Liver (tissue), 9 donors: Measurements from ENCODE around the gene ERGIC1. TPM values are rescaled to one million over a fixed set of nuclear protein-coding genes. Genes with fewer than 3 reads are reported as not detected.

ENCODE experiments used
- DNase-seq: peaks from one replicate; pipeline ENCODE4 v3.0.0-alpha.2; 2017; ENCODE audit warnings: low spot score
- H3K27ac ChIP-seq, 2 donors: one replicate each; pipeline ENCODE4 v1.7.0; 2013; ENCODE audit warnings: inconsistent platforms in 2 of 2, low read length in 2 of 2, control low read depth in 1 of 2, low read depth in 1 of 2, mild to moderate bottlenecking in 1 of 2
- H3K27me3 ChIP-seq, 4 donors: one replicate each; pipeline versions ENCODE4 v1.6.1 to v1.7.0; 2013; ENCODE audit warnings: low read length in 3 of 4, inconsistent platforms in 1 of 4, mild to moderate bottlenecking in 1 of 4, moderate library complexity in 1 of 4; ENCODE audit not compliant: control insufficient read depth in 4 of 4, insufficient read depth in 4 of 4
- H3K36me3 ChIP-seq, 4 donors: one replicate each; pipeline versions ENCODE4 v1.6.1 to v1.7.0; 2013; ENCODE audit warnings: low read length in 3 of 4, mild to moderate bottlenecking in 3 of 4, low read depth in 1 of 4, moderate library complexity in 1 of 4; ENCODE audit not compliant: control insufficient read depth in 4 of 4, insufficient read depth in 3 of 4
- H3K4me1 ChIP-seq, 4 donors: one replicate each; pipeline versions ENCODE4 v1.6.1 to v1.7.0; 2013; ENCODE audit warnings: low read length in 3 of 4, mild to moderate bottlenecking in 3 of 4, moderate library complexity in 1 of 4; ENCODE audit not compliant: control insufficient read depth in 4 of 4, insufficient read depth in 4 of 4
- H3K4me3 ChIP-seq, 3 donors: one replicate each; pipeline versions ENCODE4 v1.6.1 to v1.7.0; 2013; ENCODE audit warnings: low read length in 3 of 3, control low read depth in 1 of 3, low read depth in 1 of 3, mild to moderate bottlenecking in 1 of 3
- H3K9ac ChIP-seq, 2 donors: one replicate each; pipeline ENCODE4 v1.7.0; 2013; ENCODE audit warnings: low read length in 2 of 2, mild to moderate bottlenecking in 2 of 2, moderate library complexity in 2 of 2, control low read depth in 1 of 2, low read depth in 1 of 2
- H3K9me3 ChIP-seq, 4 donors: one replicate each; pipeline versions ENCODE4 v1.6.1 to v1.7.0; 2013; ENCODE audit warnings: low read length in 3 of 4; ENCODE audit not compliant: control insufficient read depth in 4 of 4
- ATF3 ChIP-seq: IDR thresholded peaks from 2 replicates; pipeline ENCODE4 v1.6.1; 2016; ENCODE audit warnings: antibody characterized with exemption
- EGR1 ChIP-seq, 2 donors: IDR thresholded peaks; 2 replicates each; pipeline ENCODE4 v1.6.1; 2016 to 2018; ENCODE audit warnings: antibody characterized with exemption in 2 of 2, low read depth in 2 of 2
- FOXA1 ChIP-seq: IDR thresholded peaks from 2 replicates; pipeline ENCODE4 v1.6.1; 2016; ENCODE audit warnings: antibody characterized with exemption
- FOXA2 ChIP-seq: IDR thresholded peaks from 2 replicates; pipeline ENCODE4 v1.6.1; 2016; ENCODE audit warnings: antibody characterized with exemption
- GABPA ChIP-seq, 2 donors: IDR thresholded peaks in 1 of 2; conservative IDR thresholded peaks in 1 of 2; 2 replicates each; pipeline ENCODE4 v1.6.1; 2016; ENCODE audit warnings: antibody characterized with exemption in 2 of 2, mild to moderate bottlenecking in 1 of 2, moderate library complexity in 1 of 2
- HNF4A ChIP-seq, 2 donors: conservative IDR thresholded peaks; 2 replicates each; pipeline ENCODE4 v1.6.1; 2016; ENCODE audit warnings: antibody characterized with exemption in 2 of 2, mild to moderate bottlenecking in 2 of 2
- HNF4G ChIP-seq: IDR thresholded peaks from 2 replicates; pipeline ENCODE4 v1.6.1; 2016; ENCODE audit warnings: antibody characterized with exemption
- JUND ChIP-seq, 2 donors: IDR thresholded peaks; 2 replicates each; pipeline ENCODE4 v1.6.1; 2016; ENCODE audit warnings: antibody characterized with exemption in 2 of 2
- NR2F2 ChIP-seq: IDR thresholded peaks from 2 replicates; pipeline ENCODE4 v1.6.1; 2016; ENCODE audit warnings: antibody characterized with exemption
- RXRA ChIP-seq, 2 donors: IDR thresholded peaks; 2 replicates each; pipeline ENCODE4 v1.6.1; 2017 to 2018; ENCODE audit warnings: antibody characterized with exemption in 2 of 2, mild to moderate bottlenecking in 1 of 2
- SP1 ChIP-seq: IDR thresholded peaks from 2 replicates; pipeline ENCODE4 v1.6.1; 2018; ENCODE audit warnings: antibody characterized with exemption, mild to moderate bottlenecking
- YY1 ChIP-seq: IDR thresholded peaks from 2 replicates; pipeline ENCODE4 v1.6.1; 2016; ENCODE audit warnings: antibody characterized with exemption, mild to moderate bottlenecking
- ZBTB33 ChIP-seq: IDR thresholded peaks from 2 replicates; pipeline ENCODE4 v1.6.1; 2016; ENCODE audit warnings: antibody characterized with exemption
- WGBS: extraction: QIAGEN DNeasy Blood & Tissue Kit; methylation state at CpG from one replicate; pipeline ENCODE4 v1.1.7; 2013; 5-methylcytosine and 5-hydroxymethylcytosine counted together
- polyA plus RNA-seq, 2 donors: library from polyadenylated mRNA; stranded (reverse) in 1 of 2; unstranded in 1 of 2; fragments of 200-250 nt in 1 of 2; fragments of >200 nt in 1 of 2; fragmentation: Nextera tagmentation in 1 of 2; extraction: Ambion mirVana in 1 of 2; gene quantifications; one replicate each; pipeline versions ENCODE4 v1.2.1 to v1.2.3, GENCODE V29; 2013 to 2015
- total RNA-seq, 2 donors: library from RNA; depleted of rRNA; stranded (reverse); fragments of >200 nt; gene quantifications; one replicate each; pipeline ENCODE4 v1.2.3, GENCODE V29; 2014
- TF ChIP-seq, protein P1 (sequence below): IDR thresholded peaks from 2 replicates; pipeline ENCODE4 v1.6.1; 2016; ENCODE audit warnings: antibody characterized with exemption, mild to moderate bottlenecking
- TF ChIP-seq, protein P2 (sequence below): fragments of 150-350 bp; IDR thresholded peaks from 2 replicates; pipeline ENCODE4 v1.5.1; 2017; ENCODE audit warnings: improper control_type of control experiment, low read depth, low read length; ENCODE audit not compliant: missing input control
- TF ChIP-seq, protein P3 (sequence below): IDR thresholded peaks from 2 replicates; pipeline ENCODE4 v1.6.1; 2016; ENCODE audit warnings: antibody characterized with exemption
- donor health status: healthy.
- donor health status: healthy.
- donor health status: healthy.
- donor health status: healthy.
- donor health status: healthy.

ERGIC1 gene
- total and polyA plus RNA-seq, 4 donors = 45.4 to 155 (median 101) TPM

DNA sequence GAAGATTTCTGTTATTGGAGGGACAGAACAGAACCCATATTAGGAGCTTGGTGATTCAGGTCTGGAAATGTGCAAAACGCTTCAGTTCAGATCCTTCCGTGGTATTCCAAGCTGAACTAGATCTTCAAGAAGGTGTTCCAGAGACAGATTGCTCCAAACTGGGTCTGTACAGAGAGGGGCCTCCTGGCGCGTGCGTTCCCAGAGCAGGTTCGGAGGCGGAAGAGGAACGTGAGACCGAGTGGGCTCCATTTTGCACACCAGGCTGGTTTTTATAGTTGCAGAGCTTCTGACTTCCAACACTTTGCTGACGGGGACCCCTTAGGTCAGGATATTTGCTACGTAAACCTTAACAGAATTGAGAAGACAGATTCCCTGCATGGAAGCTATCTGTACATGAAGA, 108.5 kb downstream of the ERGIC1 start:
- TF ChIP-seq GABPA (IDR thresholded peaks at IDR 0.05 in 1 of 2, conservative IDR thresholded peaks at IDR 0.05 in 1 of 2) (no peak), SP1 (no peak), FOXA1 (no peak), HNF4G (no peak), FOXA2 (no peak), RXRA (IDR thresholded peaks at IDR 0.05) (no peak), EGR1 (IDR thresholded peaks at IDR 0.05; ENCODE audit: low read depth in 2 of 2) (no peak), NR2F2 (no peak), ATF3 (no peak), YY1 (no peak), JUND (IDR thresholded peaks at IDR 0.05) (no peak), HNF4A (conservative IDR thresholded peaks at IDR 0.05) (no peak)
- TF ChIP-seq, protein P1, sequence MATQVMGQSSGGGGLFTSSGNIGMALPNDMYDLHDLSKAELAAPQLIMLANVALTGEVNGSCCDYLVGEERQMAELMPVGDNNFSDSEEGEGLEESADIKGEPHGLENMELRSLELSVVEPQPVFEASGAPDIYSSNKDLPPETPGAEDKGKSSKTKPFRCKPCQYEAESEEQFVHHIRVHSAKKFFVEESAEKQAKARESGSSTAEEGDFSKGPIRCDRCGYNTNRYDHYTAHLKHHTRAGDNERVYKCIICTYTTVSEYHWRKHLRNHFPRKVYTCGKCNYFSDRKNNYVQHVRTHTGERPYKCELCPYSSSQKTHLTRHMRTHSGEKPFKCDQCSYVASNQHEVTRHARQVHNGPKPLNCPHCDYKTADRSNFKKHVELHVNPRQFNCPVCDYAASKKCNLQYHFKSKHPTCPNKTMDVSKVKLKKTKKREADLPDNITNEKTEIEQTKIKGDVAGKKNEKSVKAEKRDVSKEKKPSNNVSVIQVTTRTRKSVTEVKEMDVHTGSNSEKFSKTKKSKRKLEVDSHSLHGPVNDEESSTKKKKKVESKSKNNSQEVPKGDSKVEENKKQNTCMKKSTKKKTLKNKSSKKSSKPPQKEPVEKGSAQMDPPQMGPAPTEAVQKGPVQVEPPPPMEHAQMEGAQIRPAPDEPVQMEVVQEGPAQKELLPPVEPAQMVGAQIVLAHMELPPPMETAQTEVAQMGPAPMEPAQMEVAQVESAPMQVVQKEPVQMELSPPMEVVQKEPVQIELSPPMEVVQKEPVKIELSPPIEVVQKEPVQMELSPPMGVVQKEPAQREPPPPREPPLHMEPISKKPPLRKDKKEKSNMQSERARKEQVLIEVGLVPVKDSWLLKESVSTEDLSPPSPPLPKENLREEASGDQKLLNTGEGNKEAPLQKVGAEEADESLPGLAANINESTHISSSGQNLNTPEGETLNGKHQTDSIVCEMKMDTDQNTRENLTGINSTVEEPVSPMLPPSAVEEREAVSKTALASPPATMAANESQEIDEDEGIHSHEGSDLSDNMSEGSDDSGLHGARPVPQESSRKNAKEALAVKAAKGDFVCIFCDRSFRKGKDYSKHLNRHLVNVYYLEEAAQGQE = no peak
- TF ChIP-seq, protein P2, sequence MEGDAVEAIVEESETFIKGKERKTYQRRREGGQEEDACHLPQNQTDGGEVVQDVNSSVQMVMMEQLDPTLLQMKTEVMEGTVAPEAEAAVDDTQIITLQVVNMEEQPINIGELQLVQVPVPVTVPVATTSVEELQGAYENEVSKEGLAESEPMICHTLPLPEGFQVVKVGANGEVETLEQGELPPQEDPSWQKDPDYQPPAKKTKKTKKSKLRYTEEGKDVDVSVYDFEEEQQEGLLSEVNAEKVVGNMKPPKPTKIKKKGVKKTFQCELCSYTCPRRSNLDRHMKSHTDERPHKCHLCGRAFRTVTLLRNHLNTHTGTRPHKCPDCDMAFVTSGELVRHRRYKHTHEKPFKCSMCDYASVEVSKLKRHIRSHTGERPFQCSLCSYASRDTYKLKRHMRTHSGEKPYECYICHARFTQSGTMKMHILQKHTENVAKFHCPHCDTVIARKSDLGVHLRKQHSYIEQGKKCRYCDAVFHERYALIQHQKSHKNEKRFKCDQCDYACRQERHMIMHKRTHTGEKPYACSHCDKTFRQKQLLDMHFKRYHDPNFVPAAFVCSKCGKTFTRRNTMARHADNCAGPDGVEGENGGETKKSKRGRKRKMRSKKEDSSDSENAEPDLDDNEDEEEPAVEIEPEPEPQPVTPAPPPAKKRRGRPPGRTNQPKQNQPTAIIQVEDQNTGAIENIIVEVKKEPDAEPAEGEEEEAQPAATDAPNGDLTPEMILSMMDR = no peak
- Histone ChIP-seq H3K27ac (no peak overlapping the region), H3K4me1 (no peaks in the 10 kb centered on the region), H3K9ac (no peak overlapping the region), H3K27me3 (no peaks in the 10 kb centered on the region), H3K36me3 (peaks cover 9 to 58% (median 19%) of the 10 kb centered on the region in 4 donors), H3K4me3 (no peak overlapping the region), H3K9me3 (no peaks in the 10 kb centered on the region)
- 92% methylated on average over 11 of the region's 11 CpGs for WGBS
- DNase-seq = no peak

DNA sequence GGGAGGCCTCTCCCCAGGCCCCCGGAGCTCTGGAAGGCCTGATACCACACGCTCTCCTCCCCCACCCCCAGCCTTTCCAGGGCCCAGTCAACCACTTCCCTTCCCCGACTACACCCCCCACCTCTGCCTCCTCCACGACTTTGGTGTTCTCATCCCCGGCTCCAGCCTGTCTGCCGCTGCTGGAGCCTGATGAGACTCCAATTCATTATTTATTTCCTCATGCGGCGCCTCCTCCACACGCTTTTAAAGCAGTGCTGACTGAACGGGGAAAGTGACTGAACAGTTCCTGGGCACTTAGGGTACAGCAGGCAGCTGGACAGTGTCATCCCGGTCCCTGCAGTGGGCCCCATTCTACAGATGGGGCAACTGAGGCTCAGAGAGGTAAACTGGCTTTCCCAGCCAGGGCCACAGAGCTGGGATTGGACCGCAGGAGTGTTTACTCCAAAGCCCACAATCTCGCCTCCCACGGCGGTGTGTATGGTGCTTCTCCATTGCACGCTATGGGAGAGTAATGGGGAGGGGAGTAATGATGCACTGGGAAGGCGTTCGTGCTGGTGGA, 109.3 kb downstream of the ERGIC1 start:
- Histone ChIP-seq H3K36me3 (peaks cover 5 to 58% (median 19%) of the 10 kb centered on the region in 4 donors), H3K27ac (no peak overlapping the region), H3K9me3 (no peaks in the 10 kb centered on the region), H3K4me3 (no peak overlapping the region), H3K27me3 (no peaks in the 10 kb centered on the region), H3K4me1 (no peaks in the 10 kb centered on the region), H3K9ac (no peak overlapping the region)
- DNase-seq = no peak
- no peak for TF ChIP-seq ATF3
- no peak for TF ChIP-seq HNF4G
- no peak for TF ChIP-seq HNF4A (conservative IDR thresholded peaks at IDR 0.05)
- TF ChIP-seq FOXA1 = no peak
- TF ChIP-seq, protein P3, sequence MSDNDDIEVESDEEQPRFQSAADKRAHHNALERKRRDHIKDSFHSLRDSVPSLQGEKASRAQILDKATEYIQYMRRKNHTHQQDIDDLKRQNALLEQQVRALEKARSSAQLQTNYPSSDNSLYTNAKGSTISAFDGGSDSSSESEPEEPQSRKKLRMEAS = no peak
- TF ChIP-seq, protein P1 = no peak
- no peak for TF ChIP-seq EGR1 (IDR thresholded peaks at IDR 0.05; ENCODE audit: low read depth in 2 of 2)
- TF ChIP-seq ZBTB33 = no peak
- no peak for TF ChIP-seq RXRA (IDR thresholded peaks at IDR 0.05)
- TF ChIP-seq, protein P2 = no peak
- TF ChIP-seq SP1 = no peak
- 80% methylated on average over 18 of the region's 18 CpGs for WGBS
